Measurements from ENCODE around the gene SMIM24.
A peak's percentile ranks its signal among the peaks of the same experiment; 100 is the strongest.

Gene SMIM24

GRCh38 chr19:3496392-3497273, 16.3 kb upstream of the SMIM24 start:
- no peak for DNase-seq

DNA sequence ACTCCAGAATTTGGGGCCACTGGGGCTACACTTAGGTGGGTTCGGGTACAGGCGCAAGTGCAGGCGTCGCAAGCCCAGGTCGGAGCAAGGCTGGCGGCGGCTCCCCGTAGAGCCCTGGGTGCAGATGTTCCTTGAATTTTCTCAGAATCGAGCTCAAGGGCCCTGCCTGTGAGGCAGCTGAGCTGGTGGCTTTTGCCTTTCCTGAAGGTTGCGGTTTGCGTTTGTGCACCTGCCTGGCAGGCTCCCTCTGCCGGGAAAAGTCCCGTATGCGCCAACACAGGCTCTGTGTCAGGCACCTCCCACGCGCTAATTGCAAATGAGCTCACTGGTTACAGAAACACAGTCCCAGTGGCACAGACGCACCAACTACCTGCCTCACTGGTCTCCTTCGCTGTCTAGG, 14.2 kb upstream of the SMIM24 start:
- peak in 2 of 5 donors; percentile 35 to 59 for DNase-seq

DNA sequence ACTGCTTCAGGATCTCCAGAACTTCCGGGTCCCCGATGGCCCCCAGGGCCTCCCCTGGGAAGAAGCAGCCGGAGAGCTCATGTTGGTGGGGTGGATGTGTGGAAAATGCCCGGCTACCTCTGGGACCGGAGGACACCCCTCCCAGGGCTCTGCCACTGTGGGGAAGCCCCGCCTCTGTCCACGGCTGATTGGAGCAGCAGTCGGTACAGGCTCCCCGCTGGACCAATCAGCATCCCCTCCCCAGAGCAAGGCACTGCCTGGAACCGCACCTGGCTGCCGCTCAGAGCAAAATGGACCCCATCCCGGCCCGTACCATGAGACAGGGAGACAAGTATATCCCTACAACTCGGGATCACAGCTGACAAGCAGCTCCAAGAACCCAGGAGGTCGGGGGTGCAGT, 13.7 kb upstream of the SMIM24 start:
- peak in 1 of 5 donors; percentile 43 for DNase-seq

DNA sequence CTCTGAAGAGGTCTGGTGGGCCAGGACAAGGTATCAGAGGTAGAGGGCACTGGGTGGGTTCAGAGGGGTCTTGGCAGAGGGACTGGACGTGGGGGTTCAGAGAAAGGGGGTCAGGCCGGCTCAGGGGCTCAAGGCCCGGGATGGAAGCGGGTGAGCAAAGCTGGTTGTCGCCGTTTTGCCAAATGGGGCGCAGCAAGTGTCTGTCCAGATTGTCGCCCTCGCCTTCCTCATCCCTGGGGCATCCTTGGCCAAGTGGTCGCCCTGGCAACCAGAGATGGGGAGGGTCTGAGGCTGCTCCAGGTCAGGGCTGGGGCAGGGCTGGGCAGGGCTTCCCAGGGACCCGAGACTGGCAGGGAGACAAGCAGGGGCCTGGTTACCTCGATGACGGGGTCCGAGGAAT, 13.3 kb upstream of the SMIM24 start:
- no peak for DNase-seq

DNA sequence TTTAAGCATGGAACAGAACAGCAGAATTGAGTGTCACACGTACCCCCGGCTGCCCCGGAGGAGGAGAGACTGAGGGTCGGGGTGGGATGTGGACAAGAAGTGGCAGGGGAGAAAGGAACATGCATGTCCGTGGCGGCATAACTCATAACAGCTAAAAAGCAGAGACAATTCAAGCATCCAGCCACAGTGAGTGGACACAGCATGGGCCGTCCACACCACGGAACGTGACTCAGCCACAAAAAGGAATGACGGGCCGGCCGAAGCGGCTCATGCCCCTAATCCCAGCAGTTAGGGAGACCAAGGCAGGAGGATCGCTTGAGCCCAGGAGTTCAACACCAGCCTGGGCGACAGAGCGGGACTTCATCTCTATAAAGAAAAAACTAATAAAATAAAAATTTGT, 12.6 kb upstream of the SMIM24 start:
- no peak for DNase-seq

- DNase-seq, result no peak
Observed at GRCh38 chr19:3492131-3492839, 12.0 kb upstream of the SMIM24 start.

DNA sequence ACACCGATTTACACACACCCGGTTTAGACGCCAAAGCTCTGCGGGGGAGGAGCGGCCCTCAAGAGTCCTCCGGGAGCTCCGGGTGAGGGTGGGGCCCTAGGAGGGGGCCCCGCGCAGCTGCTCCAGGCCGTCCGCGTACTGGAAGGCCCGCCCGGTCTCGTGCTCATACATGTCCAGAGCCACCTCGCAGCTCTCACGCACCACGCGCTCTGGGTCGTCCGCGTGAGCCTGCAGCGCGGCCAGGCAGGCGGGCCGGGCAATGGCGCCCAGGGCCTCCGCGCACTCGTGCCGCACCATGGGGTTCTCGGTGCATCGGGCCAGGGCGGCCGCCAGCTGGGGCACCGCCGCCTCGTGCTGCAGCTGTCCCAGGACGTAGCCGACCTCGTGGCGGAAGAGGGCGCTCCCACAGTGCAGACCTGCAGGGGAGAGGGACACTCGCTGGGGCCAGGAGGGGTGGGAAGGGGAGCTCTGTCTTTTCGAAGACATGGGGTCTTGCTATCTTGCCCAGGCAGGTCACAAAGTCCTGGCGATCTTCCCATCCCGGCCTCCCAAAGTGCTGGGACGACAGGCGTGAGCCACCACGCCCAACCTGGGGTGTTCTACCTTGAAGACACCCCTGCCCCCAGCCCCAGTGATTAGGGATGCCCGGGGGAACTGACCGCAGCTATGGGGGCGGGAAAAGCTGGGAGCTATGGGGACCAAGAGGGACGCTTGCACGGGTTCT, 11.2 kb upstream of the SMIM24 start:
- DNase-seq, result no peak

DNA sequence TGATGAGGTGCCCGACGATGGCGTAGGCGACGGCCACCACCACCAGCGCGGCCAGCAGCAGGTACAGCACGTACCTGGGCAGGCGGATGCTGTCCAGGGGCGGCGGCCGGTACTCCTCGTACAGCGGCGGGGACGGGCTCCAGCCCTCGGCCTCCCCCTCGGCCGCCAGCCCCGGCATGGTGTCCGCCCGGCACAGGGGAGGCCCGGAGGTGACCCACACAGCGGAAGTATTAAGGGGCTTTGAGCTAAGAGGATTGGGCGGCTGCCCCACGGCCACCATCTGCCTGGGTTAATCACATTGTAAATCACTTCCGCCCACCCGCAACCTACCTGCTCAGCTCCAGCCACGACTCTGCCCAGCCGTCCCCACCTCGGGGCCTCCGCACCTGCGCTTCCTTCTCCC, 2.9 kb upstream of the SMIM24 start, which contains the start of gene SMIM44:
SMIM44 (minus strand) TSS at position 216 of the 403 bp plus-strand sequence; CDS start at position 178, 38 bp downstream.
- DNase-seq, result no peak

DNA sequence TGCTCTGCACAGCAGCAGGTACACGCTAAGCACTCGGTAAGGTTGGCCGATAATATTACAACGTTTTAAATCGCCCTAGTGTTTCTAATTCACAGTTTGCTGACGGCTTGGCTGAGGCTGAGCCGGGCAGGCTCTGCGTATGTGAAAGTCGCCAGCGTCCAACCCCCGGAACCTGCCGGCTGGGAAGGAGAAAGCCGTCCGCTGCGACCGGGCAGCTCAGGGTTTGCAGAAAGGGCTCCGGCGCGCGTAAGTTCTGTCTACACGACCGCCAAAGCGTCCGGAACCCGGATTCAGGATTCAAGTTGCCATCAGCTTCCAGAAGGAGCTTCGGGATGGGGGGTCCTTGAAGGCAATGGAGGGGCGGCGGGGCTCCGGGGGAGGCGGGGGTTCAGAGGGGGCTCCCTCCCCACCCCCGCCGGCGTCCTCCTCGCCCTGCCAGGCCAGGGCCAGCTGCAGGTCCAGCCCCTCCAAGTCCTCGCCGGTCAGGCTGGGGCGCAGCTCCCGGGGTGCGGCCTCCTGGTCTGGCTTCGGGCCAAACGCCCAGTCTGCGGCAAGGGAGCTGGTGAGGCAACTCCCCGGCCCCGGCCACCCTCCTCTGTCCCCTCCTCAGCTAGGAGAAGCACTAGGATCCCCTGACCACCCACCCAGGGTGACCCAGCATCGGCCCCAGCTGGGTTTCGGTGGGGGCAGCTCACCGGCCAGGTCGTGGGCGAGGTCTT, 2.3 kb upstream of the SMIM24 start:
- no peak for DNase-seq

- DNase-seq, result no peak
Observed at GRCh38 chr19:3481241-3482090, 1.1 kb upstream of the SMIM24 start.

GRCh38 chr19:3479834-3480215, 500 bp downstream of the SMIM24 start:
- DNase-seq, result peak in 3 of 5 donors; percentile 17 to 49 (median 36)

DNA sequence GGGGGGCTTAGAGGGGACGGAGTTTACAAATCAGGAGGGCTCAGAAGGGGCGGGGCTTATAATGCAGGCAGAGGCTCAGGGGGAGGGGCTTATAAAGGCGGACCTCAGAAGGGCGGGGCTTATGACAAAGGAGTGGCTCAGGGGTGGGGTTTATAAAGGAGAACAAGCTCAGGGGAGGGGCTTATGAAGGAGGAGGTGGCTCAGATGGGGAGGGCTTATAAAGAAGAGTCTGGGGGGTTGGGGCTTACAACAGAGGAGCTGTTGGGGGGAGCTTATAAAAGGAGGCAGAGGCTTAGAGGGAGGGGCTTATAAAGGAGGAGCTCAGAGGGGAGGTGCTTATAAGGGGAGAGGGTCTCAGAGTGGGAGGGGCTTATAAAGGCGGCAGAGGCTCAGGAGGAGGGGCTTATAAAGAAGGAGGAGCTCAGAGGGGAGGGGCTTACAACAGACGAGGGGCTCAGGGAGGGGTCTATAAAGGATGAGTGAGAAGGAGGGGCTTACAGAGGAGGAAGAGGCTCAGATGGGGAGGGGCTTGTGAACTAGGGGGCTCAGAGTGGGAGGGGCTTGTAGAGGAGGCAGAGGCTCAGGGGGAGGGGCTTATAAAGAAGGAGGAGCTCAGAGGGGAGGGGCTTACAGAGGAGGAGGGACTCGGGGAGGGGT, 1.0 kb downstream of the SMIM24 start:
- DNase-seq, result peak in 4 of 5 donors; percentile 32 to 50 (median 46)

DNA sequence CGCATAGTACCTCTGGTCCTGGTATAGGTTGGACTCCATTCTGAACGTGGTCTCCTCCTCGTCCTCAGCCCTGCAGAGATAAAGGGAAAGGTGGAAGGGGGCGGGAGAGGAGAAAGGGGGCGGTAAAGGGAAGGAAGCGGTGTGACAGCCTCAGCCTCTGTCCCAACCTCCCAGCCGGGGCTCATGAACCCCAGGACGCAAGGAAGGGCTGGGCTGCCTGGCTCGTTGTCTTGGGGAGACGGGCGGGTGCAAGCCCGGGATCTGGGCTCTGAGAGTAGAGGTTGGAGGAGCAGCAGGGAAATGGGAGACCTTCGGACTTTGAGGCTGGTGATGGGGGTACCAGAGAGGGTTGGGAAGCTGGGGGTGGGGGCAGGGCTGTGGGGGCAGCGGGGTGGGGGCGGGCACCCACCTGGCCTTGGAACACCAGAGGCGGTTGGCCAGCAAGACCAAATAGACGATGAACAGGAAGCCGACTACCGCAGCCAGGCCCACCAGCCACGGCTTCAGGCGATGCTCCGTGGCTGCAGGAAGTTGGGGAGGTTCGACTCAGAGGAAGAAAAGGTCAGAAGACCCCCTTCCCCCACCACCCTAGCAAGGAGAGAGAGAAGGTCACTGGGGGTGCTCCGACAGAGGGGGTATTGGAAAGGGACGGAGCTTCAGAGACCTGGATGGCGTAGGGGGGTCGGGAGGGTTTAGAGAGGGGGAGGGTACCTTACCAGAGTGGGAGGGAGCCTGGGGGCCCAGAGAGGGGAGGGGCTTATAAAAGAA, 1.7 kb downstream of the SMIM24 start:
- no peak for DNase-seq

DNA sequence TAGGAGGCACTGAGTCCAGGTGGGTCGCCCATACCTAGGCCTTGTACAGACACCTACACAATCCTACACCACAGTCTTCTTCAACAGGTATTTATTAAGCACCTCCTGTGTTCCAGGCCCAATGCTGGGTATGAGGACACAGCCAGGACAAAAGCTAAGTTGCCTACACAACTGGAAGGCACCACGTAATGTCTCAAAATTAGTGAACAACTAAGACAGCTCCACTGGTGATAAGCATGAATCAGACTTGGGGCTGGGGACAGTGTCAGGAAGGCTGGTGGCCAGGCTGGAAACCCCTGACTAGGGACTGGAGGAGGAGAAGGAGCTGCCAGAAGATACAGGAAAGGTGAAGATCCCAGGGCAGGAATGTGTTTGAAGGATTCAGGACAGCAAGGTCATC, 2.4 kb downstream of the SMIM24 start:
- no peak for DNase-seq

- DNase-seq, result no peak
Observed at GRCh38 chr19:3477506-3477905, 2.8 kb downstream of the SMIM24 start.

DNA sequence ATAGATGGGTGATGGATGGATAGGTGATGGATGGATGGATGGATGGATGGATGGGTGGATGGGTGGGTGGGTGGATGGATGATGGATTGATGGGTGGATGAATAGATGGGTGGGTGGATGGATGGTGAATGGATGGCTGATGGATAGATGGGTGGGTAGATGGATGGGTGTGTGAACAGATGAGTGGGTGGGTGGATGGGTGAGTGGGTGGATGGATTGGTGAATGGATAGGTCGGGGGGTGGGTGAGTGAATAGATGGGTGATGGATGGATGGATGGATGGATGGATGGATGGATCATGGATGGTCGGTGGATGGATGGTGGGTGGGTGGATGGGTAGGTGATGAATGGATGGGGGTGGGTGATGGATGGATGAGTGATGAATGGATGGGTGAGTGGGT, 3.5 kb downstream of the SMIM24 start:
- no peak for DNase-seq

- DNase-seq, result no peak
Observed at GRCh38 chr19:3475449-3475848, 4.9 kb downstream of the SMIM24 start.

- no peak for DNase-seq
Observed at GRCh38 chr19:3474614-3475013, 5.7 kb downstream of the SMIM24 start.

GRCh38 chr19:3474010-3474409, 6.3 kb downstream of the SMIM24 start:
- no peak for DNase-seq

- peak in 1 of 5 donors; percentile 26 for DNase-seq
Observed at GRCh38 chr19:3471954-3472655, 8.2 kb downstream of the SMIM24 start.
